IMR-90 (cell line): ENCODE measurements around the gene C1QL1. TPM values are rescaled to one million over a fixed set of nuclear protein-coding genes. Genes with fewer than 3 reads are reported as not detected.

ENCODE experiments used
- ATAC-seq: fragments of 200-7000 bp; cut with Tn5 transposase; 2 replicates; pipeline ENCODE4 v1.9.1; 2020; ENCODE audit warnings: low read depth, mild to moderate bottlenecking, moderate library complexity
- BruUV-seq: library from RNA; stranded (reverse); fragments of 400-500 nt; replicated peaks from 2 replicates; lab custom pipeline; 2021; lab: Mats Ljungman, UMichigan
- CTCF ChIA-PET: fragments of 300-600 bp; formaldehyde crosslinking; extraction: SDS; loops from one replicate; lab custom pipeline; 2021; ENCODE audit warnings: antibody characterized with exemption; lab: Yijun Ruan, JAX
- POLR2A ChIA-PET: fragments of 300-600 bp; sonication (Branson Sonifier 250); formaldehyde crosslinking; loops from one replicate; lab custom pipeline; 2022; ENCODE audit warnings: antibody characterized with exemption; ENCODE audit not compliant: unreplicated experiment; lab: Charles Lee
- DNase-seq: peaks from one replicate; pipeline ENCODE4 v3.0.0; 2013
- H2AFZ ChIP-seq: replicated peaks from 2 replicates; pipeline ENCODE3; 2013; ENCODE audit warnings: low read length, mild to moderate bottlenecking; ENCODE audit not compliant: poor library complexity
- H2AK5ac ChIP-seq: 2 replicates; pipeline ENCODE4 v1.6.1; 2013; ENCODE audit warnings: low read depth, low read length, inconsistent platforms
- H2AK9ac ChIP-seq: replicated peaks from 2 replicates; pipeline ENCODE3; 2013; ENCODE audit warnings: mild to moderate bottlenecking, low read depth, low read length, moderate library complexity; ENCODE audit not compliant: poor library complexity
- H2BK120ac ChIP-seq: 2 replicates; pipeline ENCODE4 v1.6.1; 2013; ENCODE audit warnings: low read depth, low read length, inconsistent platforms
- H2BK15ac ChIP-seq: 3 replicates; pipeline ENCODE4 v1.6.1; 2013; ENCODE audit warnings: low read depth, low read length, inconsistent platforms
- H2BK20ac ChIP-seq: 2 replicates; pipeline ENCODE4 v1.6.1; 2013; ENCODE audit warnings: low read depth, mild to moderate bottlenecking, inconsistent platforms, low read length, moderate library complexity
- H2BK5ac ChIP-seq: 2 replicates; pipeline ENCODE4 v1.6.1; 2013; ENCODE audit warnings: mild to moderate bottlenecking, low read depth, low read length, inconsistent platforms; ENCODE audit not compliant: poor library complexity, severe bottlenecking
- H3K14ac ChIP-seq: replicated peaks from 2 replicates; pipeline ENCODE4 v1.6.1; 2013; ENCODE audit warnings: low read depth, low read length, inconsistent platforms
- H3K18ac ChIP-seq: 2 replicates; pipeline ENCODE4 v1.6.1; 2013; ENCODE audit warnings: low read depth, low read length, control low read depth
- H3K23ac ChIP-seq: 2 replicates; pipeline ENCODE4 v1.6.1; 2013; ENCODE audit warnings: low read depth, low read length, inconsistent platforms
- H3K27ac ChIP-seq: 2 replicates; pipeline ENCODE4 v1.5.1; 2013; ENCODE audit warnings: mild to moderate bottlenecking, control low read depth, low read length; ENCODE audit not compliant: insufficient read depth
- H3K27me3 ChIP-seq: 2 replicates; pipeline ENCODE4 v1.6.1; 2013; ENCODE audit warnings: low read length; ENCODE audit not compliant: control insufficient read depth, insufficient read depth
- H3K36me3 ChIP-seq: 2 replicates; pipeline ENCODE4 v1.6.1; 2013; ENCODE audit warnings: low read length, mixed read lengths; ENCODE audit not compliant: control insufficient read depth, insufficient read depth
- H3K4ac ChIP-seq: 2 replicates; pipeline ENCODE4 v1.6.1; 2013; ENCODE audit warnings: low read depth, low read length, inconsistent platforms
- H3K4me1 ChIP-seq: 2 replicates; pipeline ENCODE4 v1.6.1; 2013; ENCODE audit warnings: low read length, mixed read lengths; ENCODE audit not compliant: control insufficient read depth, insufficient read depth
- H3K4me2 ChIP-seq: 2 replicates; pipeline ENCODE4 v1.6.1; 2013; ENCODE audit warnings: low read depth, mild to moderate bottlenecking, control low read depth, low read length, moderate library complexity
- H3K4me3 ChIP-seq: 2 replicates; pipeline ENCODE4 v1.5.1; 2013; ENCODE audit warnings: low read depth, mild to moderate bottlenecking, control low read depth, low read length, moderate library complexity; ENCODE audit not compliant: insufficient read depth
- H3K56ac ChIP-seq: 2 replicates; pipeline ENCODE4 v1.6.1; 2013; ENCODE audit warnings: low read length, inconsistent platforms; ENCODE audit not compliant: insufficient read depth; ENCODE audit errors: extremely low read depth
- H3K79me1 ChIP-seq, 2 experiments: 2 replicates each; pipeline ENCODE4 v1.6.1; 2013; ENCODE audit warnings: low read length in 2 of 2, inconsistent platforms in 1 of 2, low read depth in 1 of 2
- H3K9ac ChIP-seq: 2 replicates; pipeline ENCODE4 v1.6.1; 2013; ENCODE audit warnings: low read depth, low read length, control low read depth
- H3K9me1 ChIP-seq: 2 replicates; pipeline ENCODE4 v1.6.1; 2013; ENCODE audit warnings: low read length, inconsistent platforms; ENCODE audit not compliant: insufficient read depth
- H3K9me3 ChIP-seq: 2 replicates; pipeline ENCODE4 v1.6.1; 2013; ENCODE audit warnings: low read length; ENCODE audit not compliant: control insufficient read depth, insufficient read depth
- H4K20me1 ChIP-seq: 2 replicates; pipeline ENCODE4 v1.6.1; 2013; ENCODE audit warnings: low read length, inconsistent platforms; ENCODE audit not compliant: insufficient read depth
- H4K5ac ChIP-seq: 2 replicates; pipeline ENCODE4 v1.6.1; 2013; ENCODE audit warnings: mild to moderate bottlenecking, low read depth, low read length, control low read depth
- H4K8ac ChIP-seq, 2 experiments: 2 replicates each; pipeline ENCODE4 v1.6.1; 2013; ENCODE audit warnings: low read depth in 2 of 2, low read length in 2 of 2, control low read depth in 1 of 2, inconsistent platforms in 1 of 2
- H4K91ac ChIP-seq: 2 replicates; pipeline ENCODE4 v1.6.1; 2013; ENCODE audit warnings: low read depth, low read length, inconsistent platforms; ENCODE audit not compliant: insufficient read depth
- BHLHE40 ChIP-seq: fragments of 150-350 bp; IDR thresholded peaks from 2 replicates; pipeline ENCODE4 v1.6.1; 2016; ENCODE audit warnings: mild to moderate bottlenecking, low read depth, low read length
- CEBPB ChIP-seq: IDR thresholded peaks from 2 replicates; pipeline ENCODE4 v1.6.1; 2012; ENCODE audit warnings: low read depth, low read length, improper control_type of control experiment
- ELK1 ChIP-seq: fragments of 150-350 bp; IDR thresholded peaks from 2 replicates; pipeline ENCODE4 v1.6.1; 2016; ENCODE audit warnings: low read depth, mild to moderate bottlenecking, low read length, moderate library complexity, borderline replicate concordance
- FOS ChIP-seq: fragments of 150-350 bp; IDR thresholded peaks from 2 replicates; pipeline ENCODE4 v1.6.1; 2016; ENCODE audit warnings: low read depth, low read length
- MXI1 ChIP-seq: IDR thresholded peaks from 2 replicates; pipeline ENCODE4 v1.6.1; 2012; ENCODE audit warnings: low read depth, mild to moderate bottlenecking, low read length, moderate library complexity, borderline replicate concordance
- NFE2L2 ChIP-seq: fragments of 150-350 bp; IDR thresholded peaks from 2 replicates; pipeline ENCODE4 v1.6.1; 2016; ENCODE audit warnings: low read depth, mild to moderate bottlenecking, low read length
- POLR2A ChIP-seq: IDR thresholded peaks from 2 replicates; pipeline ENCODE4 v1.6.1; 2012; ENCODE audit warnings: mild to moderate bottlenecking, low read depth, low read length
- RFX5 ChIP-seq: IDR thresholded peaks from 2 replicates; pipeline ENCODE4 v1.8.0; 2012; ENCODE audit warnings: low read depth, mild to moderate bottlenecking, low read length, moderate library complexity
- SMC3 ChIP-seq: fragments of 150-350 bp; IDR thresholded peaks from 2 replicates; pipeline ENCODE4 v1.6.1; 2016; ENCODE audit warnings: low read depth, mild to moderate bottlenecking, antibody characterized with exemption, low read length, moderate library complexity
- WGBS, 2 experiments: methylation state at CpG; one replicate each; pipeline versions ENCODE4 v1.1.5 to v1.1.7; 2013; ENCODE audit warnings: missing lambda C conversion rate in 2 of 2; ENCODE audit not compliant: insufficient read length in 1 of 2; ENCODE audit errors: extremely low coverage in 2 of 2; 5-methylcytosine and 5-hydroxymethylcytosine counted together
- dilution Hi-C: fragments of 300-500 bp; cut with HindIII; formaldehyde crosslinking; loops from one replicate; pipeline ENCODE4 v1.14.3; 2018; ENCODE audit warnings: low sequenced_read_pairs; ENCODE audit not compliant: unreplicated experiment
- in situ Hi-C: fragments of 300-500 bp; cut with MboI; formaldehyde crosslinking; loops from 3 replicates; pipeline ENCODE4 v1.14.3; 2019; ENCODE audit warnings: low sequenced_read_pairs, inconsistent platforms, mixed read lengths
- intact Hi-C: fragments of 100-400 bp; cut with micrococcal nuclease; formaldehyde crosslinking; loops from 2 replicates; pipeline ENCODE4 v1.10.0; 2022
- polyA plus RNA-seq, 3 experiments: library from polyadenylated mRNA; depleted of rRNA; stranded (reverse); fragments of >200 nt; gene quantifications; 2 replicates each; pipeline ENCODE4 v1.2.3, GENCODE V29; 2012; ENCODE audit warnings: low replicate concordance in 1 of 3
- total RNA-seq: library from RNA; depleted of rRNA; stranded (reverse); fragments of >200 nt; gene quantifications from 2 replicates; pipeline ENCODE4 v1.2.3, GENCODE V29; 2012
- TF ChIP-seq, protein P1 (sequence below): conservative IDR thresholded peaks from 2 replicates; pipeline ENCODE4 v1.5.1; 2012; ENCODE audit warnings: mild to moderate bottlenecking, low read depth, low read length, improper control_type of control experiment

Gene C1QL1
- total and polyA plus RNA-seq, 2 of the 4 experiments (the other 2 are of a cell fraction): 0.18 to 0.84 TPM

- in situ Hi-C loops: no loop called here
- ATAC-seq: no peak
- 0 out of 2 replicates have a peak overlapping the region, but pooled peaks have one; percentile 18 for H2AK5ac ChIP-seq
Measured at GRCh38 chr17:44915862-44916780, 52.0 kb downstream of the C1QL1 start.

More at GRCh38 chr17:44915862-44916780, 52.0 kb downstream of the C1QL1 start:
- CTCF ChIA-PET: interaction anchor here (1.0 kb wide), 1 partner anchor 105 kb away, joined by 3 read pairs; no protein-coding TSS in a partner anchor
- H3K4me1 ChIP-seq: peaks cover 9% of the 10 kb centered on the region; the same call in 1 of the 2 replicates
- H3K4ac ChIP-seq: no peak overlapping the region
- H2AFZ ChIP-seq: peak overlapping the region; percentile 77
- POLR2A ChIA-PET: no interaction called here
- no peaks in the 10 kb centered on the region; the same call in 1 of the 2 replicates for H4K20me1 ChIP-seq
- intact Hi-C loops: no loop called here
- dilution Hi-C loops: no loop called here
- H3K4me3 ChIP-seq: no peak overlapping the region
- TF ChIP-seq MXI1 (no peak), ELK1 (no peak), NFE2L2 (no peak), BHLHE40 (no peak), RFX5 (no peak), CEBPB (no peak), POLR2A (no peak), SMC3 (no peak), FOS (no peak)
- TF ChIP-seq, protein P1, sequence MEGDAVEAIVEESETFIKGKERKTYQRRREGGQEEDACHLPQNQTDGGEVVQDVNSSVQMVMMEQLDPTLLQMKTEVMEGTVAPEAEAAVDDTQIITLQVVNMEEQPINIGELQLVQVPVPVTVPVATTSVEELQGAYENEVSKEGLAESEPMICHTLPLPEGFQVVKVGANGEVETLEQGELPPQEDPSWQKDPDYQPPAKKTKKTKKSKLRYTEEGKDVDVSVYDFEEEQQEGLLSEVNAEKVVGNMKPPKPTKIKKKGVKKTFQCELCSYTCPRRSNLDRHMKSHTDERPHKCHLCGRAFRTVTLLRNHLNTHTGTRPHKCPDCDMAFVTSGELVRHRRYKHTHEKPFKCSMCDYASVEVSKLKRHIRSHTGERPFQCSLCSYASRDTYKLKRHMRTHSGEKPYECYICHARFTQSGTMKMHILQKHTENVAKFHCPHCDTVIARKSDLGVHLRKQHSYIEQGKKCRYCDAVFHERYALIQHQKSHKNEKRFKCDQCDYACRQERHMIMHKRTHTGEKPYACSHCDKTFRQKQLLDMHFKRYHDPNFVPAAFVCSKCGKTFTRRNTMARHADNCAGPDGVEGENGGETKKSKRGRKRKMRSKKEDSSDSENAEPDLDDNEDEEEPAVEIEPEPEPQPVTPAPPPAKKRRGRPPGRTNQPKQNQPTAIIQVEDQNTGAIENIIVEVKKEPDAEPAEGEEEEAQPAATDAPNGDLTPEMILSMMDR: no peak
- H2BK5ac ChIP-seq: no peak overlapping the region
- H3K9me1 ChIP-seq: no peaks in the 10 kb centered on the region
- no peak overlapping the region for H2BK15ac ChIP-seq
- BruUV-seq: no TSS peak
- H3K36me3 ChIP-seq: no peaks in the 10 kb centered on the region
- no peak overlapping the region; the same call in 1 of the 2 replicates for H4K91ac ChIP-seq
- H3K4me2 ChIP-seq: no peak overlapping the region
- no peak overlapping the region for H3K18ac ChIP-seq
- 72% methylated on average over 3 of the region's 11 CpGs; no CpG with 5 or more reads in 1 of the 2 experiments for WGBS, 2 experiments
- no peaks in the 10 kb centered on the region for H3K9me3 ChIP-seq
- peak overlapping the region; percentile 48 for H2AK9ac ChIP-seq
- no peak overlapping the region for H3K14ac ChIP-seq
- H4K5ac ChIP-seq: no peak overlapping the region
- DNase-seq: no peak
- peaks cover 14% of the 10 kb centered on the region; the same call in 1 of the 2 replicates for H3K27me3 ChIP-seq
- no peak overlapping the region for H2BK20ac ChIP-seq
- H3K79me1 ChIP-seq: no peaks in the 10 kb centered on the region
- H3K23ac ChIP-seq: no peak overlapping the region
- H3K9ac ChIP-seq: no peak overlapping the region
- H3K56ac ChIP-seq: no peak overlapping the region
- peak overlapping the region in 1 of 2 experiments; percentile 4; a peak in 1 of 4 replicates for H4K8ac ChIP-seq
- no peak overlapping the region for H3K27ac ChIP-seq
- H2BK120ac ChIP-seq: 0 out of 2 replicates have a peak overlapping the region, but pooled peaks have one; percentile 43
